Neural cell (in vitro differentiated cells): ENCODE results near the gene TNMD. TPM values are rescaled to one million over a fixed set of nuclear protein-coding genes. Genes with fewer than 3 reads are reported as not detected.

Experiments
- H2AFZ ChIP-seq: fragments of 200-600, 300-800 bp; sonication (generic), shearing (Covaris generic); 2 replicates; pipeline ENCODE4 v1.6.0; 2014; ENCODE audit warnings: low read depth, mild to moderate bottlenecking, antibody characterized with exemption, low read length, moderate library complexity
- H3F3A ChIP-seq: fragments of 200-600 bp; shearing (Covaris generic); 2 replicates; pipeline ENCODE4 v1.6.1; 2016; ENCODE audit warnings: mild to moderate bottlenecking, moderate library complexity, mixed read lengths, antibody characterized with exemption, low read length; ENCODE audit not compliant: insufficient read depth, poor library complexity, severe bottlenecking
- H3K27ac ChIP-seq: fragments of 200-600, 300-800 bp; sonication (generic), shearing (Covaris generic); 2 replicates; pipeline ENCODE4 v1.5.1; 2014; ENCODE audit warnings: mild to moderate bottlenecking, low read length, moderate library complexity
- H3K27me3 ChIP-seq: fragments of 300-800, 200-600 bp; sonication (generic), shearing (Covaris generic); 2 replicates; pipeline ENCODE4 v1.6.0; 2014; ENCODE audit warnings: mild to moderate bottlenecking, low read depth, low read length, moderate library complexity; ENCODE audit not compliant: insufficient read depth
- H3K36me3 ChIP-seq: fragments of 300-800, 200-600 bp; sonication (generic), shearing (Covaris generic); 2 replicates; pipeline ENCODE4 v1.5.1; 2014; ENCODE audit warnings: mild to moderate bottlenecking, antibody characterized with exemption, low read length, moderate library complexity; ENCODE audit not compliant: insufficient read depth
- H3K4me2 ChIP-seq: fragments of 300-800, 200-600 bp; sonication (generic), shearing (Covaris generic); 2 replicates; pipeline ENCODE4 v1.6.0; 2014; ENCODE audit warnings: mild to moderate bottlenecking, low read length
- H3K4me3 ChIP-seq: fragments of 300-800, 200-600 bp; sonication (generic), shearing (Covaris generic); 2 replicates; pipeline ENCODE4 v1.5.1; 2014; ENCODE audit warnings: mild to moderate bottlenecking, low read length, moderate library complexity
- H3K79me2 ChIP-seq: fragments of 200-600 bp; shearing (Covaris generic); replicated peaks from 2 replicates; pipeline ENCODE4 v1.6.0; 2014; ENCODE audit warnings: mild to moderate bottlenecking, low read length, moderate library complexity; ENCODE audit not compliant: insufficient read depth
- H3K9ac ChIP-seq: fragments of 300-800, 200-600 bp; sonication (generic), shearing (Covaris generic); 2 replicates; pipeline ENCODE4 v1.6.1; 2016; ENCODE audit warnings: mild to moderate bottlenecking, low read length, mixed read lengths
- H3K9me2 ChIP-seq: fragments of 200-600 bp; shearing (Covaris generic); 2 replicates; pipeline ENCODE4 v1.6.1; 2016; ENCODE audit warnings: mild to moderate bottlenecking, low read length, mixed read lengths; ENCODE audit not compliant: insufficient read depth
- H3K9me3 ChIP-seq: fragments of 200-600, 300-800 bp; sonication (generic), shearing (Covaris generic); 2 replicates; pipeline ENCODE4 v1.6.1; 2016; ENCODE audit warnings: mild to moderate bottlenecking, mixed run types, low read length, moderate library complexity, mixed read lengths
- H4K20me1 ChIP-seq: fragments of 200-600 bp; shearing (Covaris generic); 2 replicates; pipeline ENCODE4 v1.6.1; 2016; ENCODE audit warnings: mild to moderate bottlenecking, mixed run types; ENCODE audit not compliant: insufficient read depth
- CTCF ChIP-seq: fragments of 450-650 bp; IDR thresholded peaks from 2 replicates; pipeline ENCODE4 v1.5.1; 2014; ENCODE audit warnings: antibody characterized with exemption, mild to moderate bottlenecking, moderate library complexity; ENCODE audit not compliant: poor library complexity, severe bottlenecking
- EP300 ChIP-seq: fragments of 450-650 bp; conservative IDR thresholded peaks from 2 replicates; pipeline ENCODE4 v1.6.1; 2014; ENCODE audit warnings: antibody characterized with exemption, mild to moderate bottlenecking, moderate library complexity; ENCODE audit not compliant: poor library complexity, severe bottlenecking
- EZH2 ChIP-seq: fragments of 200-600, 300-800 bp; shearing (Covaris generic), sonication (generic); IDR thresholded peaks from 2 replicates; pipeline ENCODE4 v1.6.1; 2014; ENCODE audit warnings: antibody characterized with exemption, low read length, borderline replicate concordance, mild to moderate bottlenecking; ENCODE audit not compliant: insufficient read depth, poor library complexity, severe bottlenecking
- MXI1 ChIP-seq: fragments of 450-650 bp; conservative IDR thresholded peaks from 2 replicates; pipeline ENCODE4 v1.6.1; 2014; ENCODE audit warnings: antibody characterized with exemption, mild to moderate bottlenecking; ENCODE audit not compliant: poor library complexity, severe bottlenecking
- POLR2AphosphoS5 ChIP-seq: IDR thresholded peaks from 2 replicates; pipeline ENCODE4 v1.6.1; 2012
- RAD21 ChIP-seq: fragments of 450-650 bp; conservative IDR thresholded peaks from 2 replicates; pipeline ENCODE4 v1.6.1; 2014; ENCODE audit warnings: antibody characterized with exemption, mild to moderate bottlenecking, moderate library complexity
- REST ChIP-seq: IDR thresholded peaks from 2 replicates; pipeline ENCODE4 v1.6.1; 2012; ENCODE audit warnings: borderline replicate concordance
- SMC3 ChIP-seq: fragments of 450-650 bp; conservative IDR thresholded peaks from 2 replicates; pipeline ENCODE4 v1.6.1; 2014; ENCODE audit warnings: antibody characterized with exemption, mild to moderate bottlenecking, moderate library complexity; ENCODE audit not compliant: poor library complexity
- TAF1 ChIP-seq: IDR thresholded peaks from 2 replicates; pipeline ENCODE4 v1.6.1; 2012; ENCODE audit warnings: low read depth
- polyA plus RNA-seq: library from polyadenylated mRNA; depleted of rRNA; stranded (reverse); fragments of >200 nt; gene quantifications from 2 replicates; pipeline ENCODE4 v1.2.3, GENCODE V29; 2014

TNMD gene
- polyA plus RNA-seq, 1 donor from 2014 or later = 0.24 TPM

GRCh38 chrX:100643956-100644860 lies 59.5 kb downstream of the TNMD start, which contains the start of gene SRPX2:
TSS of gene SRPX2 (plus strand) at chrX:100644199. CDS start at chrX:100646323, 2,124 bp downstream.
- Histone ChIP-seq H3K9ac (no peak within 1 kb of the TSS), H3K27ac (no peak within 1 kb of the TSS), H3K27me3 (no peaks in the 10 kb centered on the region), H3K9me2 (no peaks in the 10 kb centered on the region), H3K36me3 (no peaks in the 10 kb centered on the region), H3K4me3 (no peak within 1 kb of the TSS), H2AFZ (no peak within 1 kb of the TSS), H3K4me2 (no peak within 1 kb of the TSS), H3K9me3 (no peaks in the 10 kb centered on the region), H4K20me1 (no peaks in the 10 kb centered on the region), H3F3A (no peaks in the 10 kb centered on the region), H3K79me2 (no peaks in the 10 kb centered on the region)
- no peak for TF ChIP-seq CTCF
- TF ChIP-seq RAD21 = no peak
- no peak for TF ChIP-seq EP300
- no peak for TF ChIP-seq EZH2
- no peak for TF ChIP-seq REST
- TF ChIP-seq MXI1 = no peak
- no peak for TF ChIP-seq POLR2AphosphoS5
- no peak for TF ChIP-seq TAF1
- no peak for TF ChIP-seq SMC3

GRCh38 chrX:100645106-100645505 lies 60.4 kb downstream of the TNMD start:
- Histone ChIP-seq H3K9me3 (no peaks in the 10 kb centered on the region), H3K9ac (no peak overlapping the region), H3K9me2 (no peaks in the 10 kb centered on the region), H2AFZ (no peak overlapping the region), H3K79me2 (no peaks in the 10 kb centered on the region), H3K4me3 (no peak overlapping the region), H3F3A (no peaks in the 10 kb centered on the region), H4K20me1 (no peaks in the 10 kb centered on the region), H3K4me2 (no peak overlapping the region), H3K27ac (no peak overlapping the region), H3K27me3 (no peaks in the 10 kb centered on the region), H3K36me3 (no peaks in the 10 kb centered on the region)
- TF ChIP-seq CTCF = no peak
- TF ChIP-seq POLR2AphosphoS5 = no peak
